Type B pancreatic cell (in vitro differentiated cells): ENCODE results near the gene GARIN3. TPM values are rescaled to one million over a fixed set of nuclear protein-coding genes. Genes with fewer than 3 reads are reported as not detected.

Experiments
- DNase-seq: peaks from one replicate; pipeline ENCODE4 v3.0.0; 2021; ENCODE audit warnings: mixed read lengths; ENCODE audit not compliant: unreplicated experiment; ENCODE audit errors: extremely low spot score
- H3K27ac Mint-ChIP-seq: 2 replicates; pipeline ENCODE4 v1.8.0; 2021; ENCODE audit warnings: mild to moderate bottlenecking, mixed read lengths
- H3K27me3 Mint-ChIP-seq: 2 replicates; pipeline ENCODE4 v1.8.0; 2021; ENCODE audit warnings: mixed read lengths
- H3K36me3 Mint-ChIP-seq: 2 replicates; pipeline ENCODE4 v1.8.0; 2021; ENCODE audit warnings: mixed read lengths
- H3K4me1 Mint-ChIP-seq: one replicate; pipeline ENCODE4 v1.8.0; 2021; ENCODE audit warnings: mixed read lengths; ENCODE audit not compliant: unreplicated experiment
- H3K4me3 Mint-ChIP-seq: 2 replicates; pipeline ENCODE4 v1.8.0; 2021; ENCODE audit warnings: mild to moderate bottlenecking, mixed read lengths
- H3K9me3 Mint-ChIP-seq: 2 replicates; pipeline ENCODE4 v1.8.0; 2021; ENCODE audit warnings: mixed read lengths
- CTCF ChIP-seq: fragments of 200-600 bp; sonication (generic); conservative IDR thresholded peaks from 2 replicates; pipeline ENCODE4 v1.5.0; 2021; ENCODE audit warnings: antibody characterized with exemption, mild to moderate bottlenecking
- total RNA-seq: library from RNA; stranded (reverse); gene quantifications from 2 replicates; pipeline ENCODE4 v1.2.1, GENCODE V29; 2021; ENCODE audit warnings: low replicate concordance

Gene GARIN3
- total RNA-seq, 1 donor from 2014 or later = not detected

GRCh38 chr5:157155297-157155696, 10.8 kb downstream of the GARIN3 start:
- H3K27me3 Mint-ChIP-seq = no peaks in the 10 kb centered on the region
- no peak overlapping the region for H3K4me3 Mint-ChIP-seq
- H3K27ac Mint-ChIP-seq = no peak overlapping the region
- no peaks in the 10 kb centered on the region for H3K4me1 Mint-ChIP-seq
- no peaks in the 10 kb centered on the region for H3K9me3 Mint-ChIP-seq
- H3K36me3 Mint-ChIP-seq = no peaks in the 10 kb centered on the region
- no peak for DNase-seq
- TF ChIP-seq CTCF = no peak

GRCh38 chr5:157150995-157151394, 15.1 kb downstream of the GARIN3 start:
- Mint-ChIP-seq H3K4me1 (peaks cover 5% of the 10 kb centered on the region), H3K9me3 (no peaks in the 10 kb centered on the region), H3K27ac (no peak overlapping the region), H3K27me3 (no peaks in the 10 kb centered on the region), H3K36me3 (no peaks in the 10 kb centered on the region), H3K4me3 (no peak overlapping the region)
- no peak for TF ChIP-seq CTCF
- no peak for DNase-seq

GRCh38 chr5:157148734-157149615, 17.1 kb downstream of the GARIN3 start:
- peak; percentile 91 for TF ChIP-seq CTCF
- DNase-seq = no peak
- Mint-ChIP-seq H3K4me1 (peaks cover 5% of the 10 kb centered on the region), H3K36me3 (no peaks in the 10 kb centered on the region), H3K4me3 (no peak overlapping the region), H3K27ac (no peak overlapping the region), H3K27me3 (peaks cover 4% of the 10 kb centered on the region), H3K9me3 (no peaks in the 10 kb centered on the region)

GRCh38 chr5:157143127-157143971, 22.7 kb downstream of the GARIN3 start:
- H3K27me3 Mint-ChIP-seq = peaks cover 4% of the 10 kb centered on the region
- H3K4me1 Mint-ChIP-seq = peaks cover 4% of the 10 kb centered on the region
- peak overlapping the region; percentile 94 for H3K4me3 Mint-ChIP-seq
- peaks cover 14% of the 10 kb centered on the region for H3K36me3 Mint-ChIP-seq
- H3K27ac Mint-ChIP-seq = peak overlapping the region; percentile 92
- TF ChIP-seq CTCF = no peak
- DNase-seq = no peak
- H3K9me3 Mint-ChIP-seq = no peaks in the 10 kb centered on the region

- H3K27me3 Mint-ChIP-seq = peaks cover 4% of the 10 kb centered on the region
- no peaks in the 10 kb centered on the region for H3K9me3 Mint-ChIP-seq
- TF ChIP-seq CTCF = no peak
- peak within 1 kb of the TSS; percentile 94 for H3K4me3 Mint-ChIP-seq
- H3K4me1 Mint-ChIP-seq = peaks cover 4% of the 10 kb centered on the region
- DNase-seq = peak; percentile 90
- peaks cover 16% of the 10 kb centered on the region for H3K36me3 Mint-ChIP-seq
- peak within 1 kb of the TSS; percentile 92 for H3K27ac Mint-ChIP-seq
These were observed 23.5 kb downstream of the GARIN3 start, which contains the start of gene MED7 for GRCh38 chr5:157142317-157143126. Gene MED7, minus strand, starts transcription at chr5:157142865. Its CDS starts 3,434 bp downstream, at chr5:157139431.
